Suprapubic skin (tissue), 4 donors: ENCODE results near the gene BIRC6. TPM values are rescaled to one million over a fixed set of nuclear protein-coding genes. Genes with fewer than 3 reads are reported as not detected.

Experiments
- DNase-seq, 2 donors: peaks; one replicate each; pipeline ENCODE4 v3.0.0-alpha.2; 2019; ENCODE audit warnings: low spot score in 2 of 2
- H3K27ac ChIP-seq: fragments of 200-600 bp; sonication (generic); one replicate; pipeline ENCODE4 v1.5.1; 2019
- H3K27me3 ChIP-seq: fragments of 200-600 bp; sonication (generic); one replicate; pipeline ENCODE4 v1.5.1; 2019
- H3K36me3 ChIP-seq: fragments of 200-600 bp; sonication (generic); one replicate; pipeline ENCODE4 v1.5.1; 2019
- H3K4me1 ChIP-seq: fragments of 200-600 bp; sonication (generic); one replicate; pipeline ENCODE4 v1.5.1; 2019
- H3K4me3 ChIP-seq: fragments of 200-600 bp; sonication (generic); one replicate; pipeline ENCODE4 v1.5.1; 2019; ENCODE audit warnings: mild to moderate bottlenecking
- H3K9me3 ChIP-seq: fragments of 200-600 bp; sonication (generic); one replicate; pipeline ENCODE4 v1.5.1; 2019
- EP300 ChIP-seq: sonication (generic); formaldehyde crosslinking; IDR thresholded peaks from one replicate; pipeline ENCODE4 v1.6.1; 2017; ENCODE audit warnings: antibody characterized with exemption
- POLR2A ChIP-seq, 2 donors: fragments of 450-650 bp; IDR thresholded peaks; one replicate each; pipeline ENCODE4 v1.6.1; 2017; ENCODE audit warnings: antibody characterized with exemption in 2 of 2, mild to moderate bottlenecking in 2 of 2, moderate library complexity in 2 of 2
- POLR2AphosphoS5 ChIP-seq, 3 donors: sonication (generic); formaldehyde crosslinking; IDR thresholded peaks; one replicate each; pipeline ENCODE4 v1.6.1; 2017; ENCODE audit warnings: antibody characterized with exemption in 3 of 3
- WGBS: methylation state at CpG from one replicate; pipeline ENCODE4 v1.1.5; 2018; 5-methylcytosine and 5-hydroxymethylcytosine counted together
- total RNA-seq, 4 donors: library from RNA; depleted of rRNA; stranded (reverse); fragments of >200 nt; gene quantifications; one replicate each; pipeline ENCODE4 v1.1.0, GENCODE V29; 2016
- TF ChIP-seq, protein P1 (sequence below), 2 donors: fragments of 200-600 bp in 1 of 2; fragments of 450-650 bp in 1 of 2; sonication (generic) in 1 of 2; IDR thresholded peaks; one replicate each; pipeline ENCODE4 v1.5.1; 2016 to 2019; ENCODE audit warnings: antibody characterized with exemption in 2 of 2, mild to moderate bottlenecking in 1 of 2, moderate library complexity in 1 of 2

The BIRC6 gene
- total RNA-seq, 4 donors from 2014 or later: 101 to 319 (median 109) TPM

DNA sequence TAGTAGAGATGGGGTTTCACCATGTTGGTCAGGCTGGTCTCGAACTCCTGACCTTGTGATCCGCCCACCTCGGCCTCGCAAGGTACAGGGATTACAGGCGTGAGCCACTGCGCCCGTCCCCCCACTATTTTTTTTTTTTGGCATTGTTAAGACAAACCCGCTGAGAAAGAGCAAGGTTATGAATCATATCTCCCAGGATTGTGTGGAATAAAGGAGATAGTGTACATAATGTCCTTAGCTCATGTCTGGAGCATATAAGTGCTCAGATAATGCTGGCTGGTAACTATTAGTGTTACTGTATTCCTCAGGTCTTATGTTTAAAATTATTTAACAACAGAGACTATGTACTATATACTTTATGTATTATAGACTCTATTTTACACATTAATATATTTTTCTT, 307.0 kb downstream of the BIRC6 start:
- no peak for TF ChIP-seq POLR2AphosphoS5 (IDR thresholded peaks at IDR 0.05)
- no peak for TF ChIP-seq POLR2A (IDR thresholded peaks at IDR 0.05)
- TF ChIP-seq EP300: no peak
- TF ChIP-seq, protein P1, sequence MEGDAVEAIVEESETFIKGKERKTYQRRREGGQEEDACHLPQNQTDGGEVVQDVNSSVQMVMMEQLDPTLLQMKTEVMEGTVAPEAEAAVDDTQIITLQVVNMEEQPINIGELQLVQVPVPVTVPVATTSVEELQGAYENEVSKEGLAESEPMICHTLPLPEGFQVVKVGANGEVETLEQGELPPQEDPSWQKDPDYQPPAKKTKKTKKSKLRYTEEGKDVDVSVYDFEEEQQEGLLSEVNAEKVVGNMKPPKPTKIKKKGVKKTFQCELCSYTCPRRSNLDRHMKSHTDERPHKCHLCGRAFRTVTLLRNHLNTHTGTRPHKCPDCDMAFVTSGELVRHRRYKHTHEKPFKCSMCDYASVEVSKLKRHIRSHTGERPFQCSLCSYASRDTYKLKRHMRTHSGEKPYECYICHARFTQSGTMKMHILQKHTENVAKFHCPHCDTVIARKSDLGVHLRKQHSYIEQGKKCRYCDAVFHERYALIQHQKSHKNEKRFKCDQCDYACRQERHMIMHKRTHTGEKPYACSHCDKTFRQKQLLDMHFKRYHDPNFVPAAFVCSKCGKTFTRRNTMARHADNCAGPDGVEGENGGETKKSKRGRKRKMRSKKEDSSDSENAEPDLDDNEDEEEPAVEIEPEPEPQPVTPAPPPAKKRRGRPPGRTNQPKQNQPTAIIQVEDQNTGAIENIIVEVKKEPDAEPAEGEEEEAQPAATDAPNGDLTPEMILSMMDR (IDR thresholded peaks at IDR 0.05): no peak
- H3K27ac ChIP-seq: no peak overlapping the region
- H3K27me3 ChIP-seq: no peaks in the 10 kb centered on the region
- peaks cover 18% of the 10 kb centered on the region for H3K36me3 ChIP-seq
- no peak for DNase-seq
- WGBS: 89% methylated on average over 8 of the region's 8 CpGs
- no peak overlapping the region for H3K4me3 ChIP-seq
- no peaks in the 10 kb centered on the region for H3K9me3 ChIP-seq
- H3K4me1 ChIP-seq: no peaks in the 10 kb centered on the region

DNA sequence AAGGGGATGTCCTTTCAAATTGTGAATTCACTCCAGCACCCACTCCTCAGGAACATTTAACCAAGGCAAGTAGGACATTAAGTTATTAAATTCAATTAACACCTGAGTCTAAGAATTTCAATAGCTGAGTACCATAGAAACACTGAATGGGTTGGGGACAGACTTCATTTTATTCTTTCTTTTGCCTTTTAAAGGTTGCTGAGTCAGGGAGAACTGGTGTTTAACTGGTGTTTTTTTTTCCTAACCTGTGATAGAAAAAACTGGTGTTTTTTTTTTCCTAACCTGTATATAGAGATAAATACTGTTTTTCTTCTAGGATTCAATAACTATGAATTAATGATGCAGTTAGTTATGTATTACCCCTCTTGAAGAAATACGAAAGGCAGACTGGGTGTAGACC, 309.9 kb downstream of the BIRC6 start:
- WGBS: 98% methylated on average over 1 of the region's 1 CpG
- H3K27ac ChIP-seq: no peak overlapping the region
- no peaks in the 10 kb centered on the region for H3K9me3 ChIP-seq
- H3K36me3 ChIP-seq: peaks cover 16% of the 10 kb centered on the region
- no peaks in the 10 kb centered on the region for H3K27me3 ChIP-seq
- no peaks in the 10 kb centered on the region for H3K4me1 ChIP-seq
- no peak overlapping the region for H3K4me3 ChIP-seq
- no peak for TF ChIP-seq EP300
- no peak for DNase-seq

DNA sequence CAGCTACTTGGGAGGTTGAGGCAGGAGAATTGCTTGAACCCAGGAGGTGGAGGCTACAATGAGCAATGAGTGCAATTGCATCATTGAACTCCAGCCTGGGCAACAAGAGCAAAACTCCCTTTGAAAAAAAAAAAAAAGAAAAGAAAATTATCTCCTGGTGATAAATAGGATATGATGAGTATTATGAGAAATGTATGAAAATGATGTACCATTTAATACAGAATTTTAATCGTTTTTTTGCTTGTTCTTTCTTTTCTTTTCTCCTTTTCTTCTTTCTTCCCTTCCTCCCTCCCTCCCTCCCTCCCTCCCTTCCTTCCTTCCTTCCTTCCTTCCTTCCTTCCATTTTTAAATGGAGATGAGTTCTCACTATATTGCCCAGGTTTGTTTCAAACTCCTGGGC, 311.4 kb downstream of the BIRC6 start:
- Histone ChIP-seq H3K4me1 (no peaks in the 10 kb centered on the region), H3K27ac (no peak overlapping the region), H3K9me3 (no peaks in the 10 kb centered on the region), H3K4me3 (no peak overlapping the region), H3K36me3 (peaks cover 20% of the 10 kb centered on the region), H3K27me3 (no peaks in the 10 kb centered on the region)
- TF ChIP-seq POLR2AphosphoS5 (IDR thresholded peaks at IDR 0.05) (no peak), EP300 (no peak), POLR2A (IDR thresholded peaks at IDR 0.05) (no peak)
- TF ChIP-seq, protein P1 (IDR thresholded peaks at IDR 0.05): no peak
- DNase-seq: no peak
- 83% methylated on average over 1 of the region's 1 CpG for WGBS

Other genes with a start within 250 kb of the BIRC6 start
- gene SLC30A6, start 191.2 kb upstream of the BIRC6 start, total RNA-seq: 10 to 100 TPM; 16.0 to 22.2 (median 18.1) TPM
- gene NLRC4, start 92.1 kb upstream of the BIRC6 start, total RNA-seq: under 1 TPM in 2 of 4 donors, not detected in 2; 0.17 to 0.19 TPM
- 10 to 100 TPM in 2 of 4 donors, 1 to 10 TPM in 2; 8.5 to 36.5 (median 19.8) TPM for gene YIPF4, start 79.1 kb upstream of the BIRC6 start, total RNA-seq